ENCODE data around the gene HECTD1. TPM values are rescaled to one million over a fixed set of nuclear protein-coding genes. Genes with fewer than 3 reads are reported as not detected.

Gene HECTD1
- total and polyA plus RNA-seq, 10 of the 15 experiments (the other 5 are each of a cell fraction or from before 2014, with no cell fraction given) = 27.3 to 116 (median 57.7) TPM

DNA sequence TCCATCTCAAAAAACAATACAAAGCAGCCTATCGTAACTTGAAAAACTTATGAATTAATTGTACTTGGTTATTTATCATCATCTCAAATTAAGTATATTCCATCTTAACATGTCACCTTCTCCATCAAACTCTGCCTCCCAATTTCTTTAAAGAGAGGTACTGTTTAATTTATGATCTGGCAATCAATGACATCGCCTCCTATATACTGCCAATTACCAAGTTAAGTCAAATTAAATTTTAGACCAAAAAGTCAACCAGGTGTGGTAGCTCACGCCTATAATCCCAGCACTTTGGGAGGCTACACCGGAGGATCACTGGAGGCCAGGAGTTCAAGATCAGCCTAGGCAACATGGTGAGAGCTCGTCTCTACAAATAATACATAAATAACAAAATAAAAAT lies 37.7 kb downstream of the HECTD1 start:
- WGBS (ENCODE audit: insufficient coverage, insufficient replicate concordance, low lambda C conversion rate, missing lambda C conversion rate) = 95% methylated on average over 5 of the region's 5 CpGs
- no peaks in the 10 kb centered on the region for H3K9me3 ChIP-seq (replicated peaks; ENCODE audit: control insufficient read depth, insufficient read depth, low read length)
- no peak overlapping the region for H3K4me3 ChIP-seq
- H3K27ac ChIP-seq (ENCODE audit: control insufficient read depth, insufficient read depth) = no peak overlapping the region
- SMC1A ChIA-PET (ENCODE audit: uncharacterized antibody, unreplicated experiment) = interaction anchor here (1.0 to 1.3 kb wide), 2 partner anchors 10 to 18 kb away, joined by 3 read pairs; no protein-coding TSS in a partner anchor
- H3K4me1 ChIP-seq (ENCODE audit: control insufficient read depth, insufficient read depth, low read length) = no peaks in the 10 kb centered on the region
- RAD21 ChIA-PET (ENCODE audit: unreplicated experiment) = no interaction called here
- H2AFZ ChIP-seq (ENCODE audit: control insufficient read depth, low read depth, low read length) = no peak overlapping the region
- CTCF ChIA-PET = interaction anchor here (1.1 to 1.3 kb wide), 2 partner anchors 20 to 129 kb away, joined by 3 to 5 read pairs; no protein-coding TSS in a partner anchor
- ATAC-seq = no peak
- H3K36me3 ChIP-seq (ENCODE audit: control insufficient read depth in 2 of 2, insufficient read depth in 2 of 2, low read length in 1 of 2) = peaks cover 3 to 26% of the 10 kb centered on the region in 2 experiments; a peak in 3 of 4 replicates
- H3K79me2 ChIP-seq (ENCODE audit: control insufficient read depth, insufficient read depth, low read length) = no peaks in the 10 kb centered on the region
- DNase-seq (ENCODE audit: low read depth, low spot score) = no peak
- BruUV-seq (replicated peaks) = no TSS peak
- in situ Hi-C loops (cut with MboI) = no loop called here
- TF ChIP-seq, protein P1, sequence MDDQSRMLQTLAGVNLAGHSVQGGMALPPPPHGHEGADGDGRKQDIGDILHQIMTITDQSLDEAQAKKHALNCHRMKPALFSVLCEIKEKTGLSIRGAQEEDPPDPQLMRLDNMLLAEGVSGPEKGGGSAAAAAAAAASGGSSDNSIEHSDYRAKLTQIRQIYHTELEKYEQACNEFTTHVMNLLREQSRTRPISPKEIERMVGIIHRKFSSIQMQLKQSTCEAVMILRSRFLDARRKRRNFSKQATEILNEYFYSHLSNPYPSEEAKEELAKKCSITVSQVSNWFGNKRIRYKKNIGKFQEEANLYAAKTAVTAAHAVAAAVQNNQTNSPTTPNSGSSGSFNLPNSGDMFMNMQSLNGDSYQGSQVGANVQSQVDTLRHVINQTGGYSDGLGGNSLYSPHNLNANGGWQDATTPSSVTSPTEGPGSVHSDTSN (IDR thresholded peaks at IDR 0.05; ENCODE audit: insufficient replicate concordance, low read depth, low read length) = no peak
- no peak for TF ChIP-seq TCF12 (IDR thresholded peaks at IDR 0.05; ENCODE audit: low read depth, low read length)
- no peak for TF ChIP-seq HDAC2 (IDR thresholded peaks at IDR 0.05)
- no peak for TF ChIP-seq GATAD2B (conservative IDR thresholded peaks at IDR 0.05; ENCODE audit: low read depth)
- no peak for TF ChIP-seq ZNF207 (IDR thresholded peaks at IDR 0.05; ENCODE audit: borderline replicate concordance)
- TF ChIP-seq RCOR1 (conservative IDR thresholded peaks at IDR 0.05; ENCODE audit: low read depth, low read length) = no peak
- TF ChIP-seq SIN3A (IDR thresholded peaks at IDR 0.05; ENCODE audit: low read depth, low read length) = no peak
- no peak for TF ChIP-seq ZBTB40 (IDR thresholded peaks at IDR 0.05; ENCODE audit: borderline replicate concordance)
- TF ChIP-seq GABPA (IDR thresholded peaks at IDR 0.05; ENCODE audit: low read depth) = no peak
- TF ChIP-seq SMAD5 (IDR thresholded peaks at IDR 0.05; ENCODE audit: low read depth) = no peak
- TF ChIP-seq HSF1 (IDR thresholded peaks at IDR 0.05; ENCODE audit: low read depth, low read length) = no peak
- TF ChIP-seq TCF3 (IDR thresholded peaks at IDR 0.05; ENCODE audit: borderline replicate concordance, insufficient read depth, low read depth, low read length) = no peak
- no peak for TF ChIP-seq ZNF24 (IDR thresholded peaks at IDR 0.05)
- no peak for FAIRE-seq
- POLR2A ChIA-PET = no interaction called here
- H3K27me3 ChIP-seq (replicated peaks in 1 of 2; ENCODE audit: control insufficient read depth in 2 of 2, insufficient read depth in 2 of 2, low read length in 1 of 2) = no peaks in the 10 kb centered on the region
- no peak overlapping the region for H3K4me2 ChIP-seq (ENCODE audit: control insufficient read depth, insufficient read depth)
- H3K9ac ChIP-seq (ENCODE audit: control insufficient read depth, insufficient read depth, low read length) = no peak overlapping the region
- intact Hi-C loops (cut with micrococcal nuclease; ENCODE audit: unreplicated experiment) = loop anchor here (10.0 kb wide), 1 partner anchor 185 kb away; no protein-coding TSS in a partner anchor
- no peaks in the 10 kb centered on the region for H4K20me1 ChIP-seq (ENCODE audit: control insufficient read depth, insufficient read depth)
